C4-2B (cell line): ENCODE data around the gene TCF12.

Source experiments
- ZFX ChIP-seq: fragments of 450-650 bp; IDR thresholded peaks from 2 replicates; pipeline ENCODE4 v1.6.1; 2017
- TF ChIP-seq, protein P1 (sequence below): fragments of 450-650 bp; conservative IDR thresholded peaks from 2 replicates; pipeline ENCODE4 v1.5.1; 2017; ENCODE audit warnings: mild to moderate bottlenecking

DNA sequence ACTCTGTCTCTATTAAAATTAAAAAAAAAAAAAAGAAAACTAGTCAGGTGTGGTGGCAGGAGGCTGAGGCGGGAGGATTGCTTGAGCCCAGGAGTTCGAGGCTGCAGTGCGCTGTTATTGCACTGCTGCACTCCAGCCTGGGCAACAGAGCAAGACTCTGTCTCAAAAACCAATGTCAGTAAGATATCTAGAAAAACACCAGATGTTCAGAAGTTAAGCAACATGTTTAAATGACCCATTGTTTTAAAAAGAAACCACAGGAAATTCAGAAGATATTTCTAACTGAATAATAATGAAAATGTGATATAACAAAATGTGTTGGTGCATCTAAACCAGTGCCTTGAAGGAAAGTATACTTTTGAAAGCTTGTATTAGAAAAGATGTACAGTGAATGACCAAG lies 254.5 kb downstream of the TCF12 start:
- TF ChIP-seq, protein P1, sequence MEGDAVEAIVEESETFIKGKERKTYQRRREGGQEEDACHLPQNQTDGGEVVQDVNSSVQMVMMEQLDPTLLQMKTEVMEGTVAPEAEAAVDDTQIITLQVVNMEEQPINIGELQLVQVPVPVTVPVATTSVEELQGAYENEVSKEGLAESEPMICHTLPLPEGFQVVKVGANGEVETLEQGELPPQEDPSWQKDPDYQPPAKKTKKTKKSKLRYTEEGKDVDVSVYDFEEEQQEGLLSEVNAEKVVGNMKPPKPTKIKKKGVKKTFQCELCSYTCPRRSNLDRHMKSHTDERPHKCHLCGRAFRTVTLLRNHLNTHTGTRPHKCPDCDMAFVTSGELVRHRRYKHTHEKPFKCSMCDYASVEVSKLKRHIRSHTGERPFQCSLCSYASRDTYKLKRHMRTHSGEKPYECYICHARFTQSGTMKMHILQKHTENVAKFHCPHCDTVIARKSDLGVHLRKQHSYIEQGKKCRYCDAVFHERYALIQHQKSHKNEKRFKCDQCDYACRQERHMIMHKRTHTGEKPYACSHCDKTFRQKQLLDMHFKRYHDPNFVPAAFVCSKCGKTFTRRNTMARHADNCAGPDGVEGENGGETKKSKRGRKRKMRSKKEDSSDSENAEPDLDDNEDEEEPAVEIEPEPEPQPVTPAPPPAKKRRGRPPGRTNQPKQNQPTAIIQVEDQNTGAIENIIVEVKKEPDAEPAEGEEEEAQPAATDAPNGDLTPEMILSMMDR: no peak
- no peak for TF ChIP-seq ZFX
